ENCODE results near the gene WDR82.

- TF ChIP-seq POLR2A (IDR thresholded peaks at IDR 0.05; ENCODE audit: low read depth, low read length) (no peak), CTCF (conservative IDR thresholded peaks at IDR 0.05; ENCODE audit: low read depth, low read length) (no peak), RCOR1 (IDR thresholded peaks at IDR 0.05; ENCODE audit: insufficient replicate concordance, low read length) (no peak), BHLHE40 (IDR thresholded peaks at IDR 0.05; ENCODE audit: low read depth, low read length) (no peak), RFX5 (IDR thresholded peaks at IDR 0.05; ENCODE audit: low read depth, low read length) (no peak), MAFK (IDR thresholded peaks at IDR 0.05; ENCODE audit: low read depth, low read length) (no peak)
Measured at GRCh38 chr3:52254608-52255007, 23.8 kb downstream of the WDR82 start.

Data from IMR-90 (cell line).